Measurements from ENCODE around the gene RASSF3.

- no peak for TF ChIP-seq EP300 (conservative IDR thresholded peaks at IDR 0.05; ENCODE audit: poor library complexity, severe bottlenecking)
- no peak for TF ChIP-seq CTCF (IDR thresholded peaks at IDR 0.05; ENCODE audit: poor library complexity, severe bottlenecking)
- TF ChIP-seq EZH2 (IDR thresholded peaks at IDR 0.05; ENCODE audit: borderline replicate concordance, insufficient read depth, low read length, poor library complexity, severe bottlenecking), result no peak
- TF ChIP-seq POLR2AphosphoS5 (IDR thresholded peaks at IDR 0.05), result no peak
- no peak for TF ChIP-seq RAD21 (conservative IDR thresholded peaks at IDR 0.05)
These were observed 119.8 kb downstream of the RASSF3 start for GRCh38 chr12:64729909-64730587.

All from neural cell (in vitro differentiated cells).